HG02798 (cell line): ENCODE data around the gene WAC.
"Not testable (repeated sequence)": the region's sequence is repeated elsewhere in the genome, so short reads cannot be mapped to it uniquely, and the experiment has no call there.

Experiments
- ATAC-seq: cut with Tn5 transposase; IDR thresholded peaks from one replicate; pipeline ENCODE4 v1.9.1; 2021; ENCODE audit warnings: mild to moderate bottlenecking; ENCODE audit not compliant: unreplicated experiment, poor library complexity

The WAC gene

DNA sequence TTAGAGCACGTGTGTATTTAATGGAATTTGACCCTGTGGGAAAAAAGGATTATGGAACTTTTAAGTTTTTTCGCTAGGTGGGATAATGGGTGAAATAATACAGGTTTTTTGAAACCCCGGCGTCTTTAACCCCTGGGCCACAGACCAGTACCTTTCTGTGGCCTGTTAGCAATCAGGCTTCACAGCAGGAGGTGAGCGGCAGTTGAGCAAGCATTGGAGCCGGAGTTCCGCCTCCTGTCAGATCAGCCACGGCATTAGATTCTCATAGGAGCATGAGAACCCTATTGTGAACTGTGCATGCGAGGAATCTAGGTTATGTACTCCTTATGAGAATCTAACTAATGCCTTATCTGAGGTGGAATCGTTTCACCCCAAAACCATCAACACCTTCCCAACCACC, 28.6 kb downstream of the WAC start:
- ATAC-seq, result no peak

DNA sequence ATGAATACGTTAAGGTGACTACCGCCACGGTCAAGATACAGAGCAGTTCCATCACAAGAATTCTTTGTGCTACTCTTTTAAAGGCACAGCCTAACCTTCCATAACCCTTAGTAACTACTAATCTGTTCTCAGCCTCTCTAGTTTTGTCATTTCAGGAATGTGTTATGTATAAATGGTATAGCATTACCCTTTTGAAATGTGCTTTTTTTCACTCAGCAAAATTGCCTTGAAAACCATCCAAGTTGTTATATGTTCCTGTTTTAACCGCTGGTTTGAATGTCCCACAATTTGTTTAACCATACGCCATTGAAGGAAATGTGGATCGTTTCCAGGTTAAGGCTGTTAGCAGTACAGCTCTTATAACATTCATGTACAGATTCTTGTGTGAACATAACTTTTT, 32.0 kb downstream of the WAC start:
- peak; percentile 29 for ATAC-seq

DNA sequence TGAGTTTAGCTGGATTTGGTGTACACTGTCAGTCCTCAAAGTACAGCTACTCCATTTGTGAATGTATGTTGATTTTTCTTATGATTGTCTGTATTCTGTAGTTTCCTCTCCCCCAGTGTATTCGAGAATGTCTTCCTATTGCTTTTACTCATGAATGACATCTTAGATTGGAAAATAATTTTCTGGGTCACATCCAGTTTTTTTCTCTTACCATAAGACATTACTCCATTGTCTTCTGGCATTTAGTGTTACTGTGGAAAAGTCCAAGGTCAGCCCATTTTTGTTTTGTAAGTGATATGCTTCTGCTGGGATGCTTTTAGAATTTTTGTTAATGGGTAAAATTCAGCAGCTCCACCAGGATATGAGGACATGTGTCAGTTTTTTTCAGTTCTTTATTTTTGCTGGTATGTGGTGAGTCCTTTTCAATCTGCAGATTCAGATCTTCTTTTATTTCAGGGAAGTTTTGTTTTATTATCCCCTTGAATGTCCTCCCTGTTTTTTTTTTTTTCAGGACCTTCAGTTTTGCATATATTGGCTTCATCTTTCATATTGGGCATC, 33.6 kb downstream of the WAC start:
- no peak for ATAC-seq

DNA sequence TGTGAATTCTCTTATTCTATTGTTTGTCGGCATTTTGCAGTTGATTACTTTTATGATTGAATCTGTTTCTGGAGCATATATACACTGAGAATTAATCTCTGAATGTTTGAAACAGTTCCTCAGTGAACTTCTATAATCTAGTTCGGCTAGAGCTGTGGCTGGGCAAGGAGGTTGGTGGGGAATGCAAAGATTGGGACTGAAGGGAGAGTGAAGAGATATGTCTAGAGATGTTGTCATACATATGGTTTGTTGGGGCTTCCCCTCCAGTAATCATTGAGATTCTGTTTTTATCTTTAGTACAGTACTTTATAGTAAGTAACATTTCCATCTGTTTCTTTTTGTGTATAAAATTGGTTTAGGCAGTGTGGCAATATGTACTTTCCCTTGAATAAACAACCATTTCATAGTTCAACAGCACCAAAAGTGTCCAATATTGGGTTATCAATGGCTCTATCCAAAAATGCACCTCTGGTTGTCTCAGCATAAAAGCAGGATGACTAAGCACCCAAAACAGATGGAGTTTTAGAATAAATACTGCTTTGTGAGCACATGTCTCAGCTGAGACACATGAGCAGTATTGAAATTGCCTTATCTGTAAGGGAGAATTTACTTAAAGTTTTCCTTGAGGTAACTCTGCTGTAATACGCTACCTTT, 36.7 kb downstream of the WAC start:
- no peak for ATAC-seq

DNA sequence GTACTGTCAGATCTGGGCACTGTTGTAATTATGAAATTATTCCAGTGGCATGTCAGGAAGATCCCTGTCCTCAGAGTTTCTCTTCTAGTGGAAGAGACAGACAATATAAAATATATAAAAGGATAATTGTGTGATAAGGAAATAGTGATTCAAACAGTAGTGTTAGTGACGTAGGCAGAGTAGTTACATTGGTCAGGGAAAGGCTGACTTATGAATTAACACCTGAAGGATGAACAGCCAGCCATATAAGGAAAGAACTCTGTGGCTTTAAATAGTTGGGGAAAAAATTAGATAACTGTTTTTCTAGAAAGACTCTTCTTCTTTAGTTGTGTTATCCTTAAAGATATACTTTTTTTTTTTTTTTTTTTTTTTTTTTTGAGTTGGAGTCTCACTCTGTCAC, 37.7 kb downstream of the WAC start:
- ATAC-seq, result no peak

DNA sequence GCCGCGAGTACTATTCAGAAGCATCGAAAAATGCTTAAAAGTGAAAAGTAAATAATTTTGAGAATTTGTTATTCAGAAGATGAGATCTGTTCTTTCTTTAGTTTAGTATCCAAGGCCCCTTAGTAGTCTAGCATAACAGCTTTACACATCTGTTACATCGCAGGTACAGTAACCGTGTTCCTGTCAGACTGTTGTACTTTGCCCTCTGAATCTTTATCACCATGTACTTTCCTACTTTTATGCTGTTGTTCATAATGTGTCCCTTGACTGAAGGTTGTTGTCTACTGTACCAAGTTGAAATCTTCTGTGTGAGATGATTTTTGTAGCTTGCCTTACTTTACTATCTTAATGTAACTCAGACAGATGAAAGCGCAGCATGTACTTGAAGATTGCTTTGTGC, 38.3 kb downstream of the WAC start:
- ATAC-seq, result no peak

DNA sequence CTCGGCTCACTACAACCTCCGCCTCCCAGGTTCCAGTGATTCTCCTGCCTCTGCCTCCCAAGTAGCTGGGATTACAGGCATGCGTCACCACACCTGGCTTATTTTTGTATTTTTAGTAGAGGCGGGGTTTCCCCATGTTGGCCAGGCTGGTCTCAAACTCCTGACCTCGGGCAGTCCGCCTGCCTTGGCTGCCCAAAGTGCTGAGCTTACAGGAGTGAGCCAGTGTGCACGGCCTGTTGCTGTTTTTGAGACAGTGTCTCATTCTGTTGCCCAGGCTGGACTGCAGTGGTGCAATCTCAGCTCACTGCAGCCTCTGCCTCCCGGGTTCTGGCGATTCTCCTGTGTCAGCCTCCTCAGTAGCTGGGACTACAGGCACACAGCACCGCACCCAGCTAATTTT, 41.3 kb downstream of the WAC start:
- not testable (repeated sequence) for ATAC-seq

DNA sequence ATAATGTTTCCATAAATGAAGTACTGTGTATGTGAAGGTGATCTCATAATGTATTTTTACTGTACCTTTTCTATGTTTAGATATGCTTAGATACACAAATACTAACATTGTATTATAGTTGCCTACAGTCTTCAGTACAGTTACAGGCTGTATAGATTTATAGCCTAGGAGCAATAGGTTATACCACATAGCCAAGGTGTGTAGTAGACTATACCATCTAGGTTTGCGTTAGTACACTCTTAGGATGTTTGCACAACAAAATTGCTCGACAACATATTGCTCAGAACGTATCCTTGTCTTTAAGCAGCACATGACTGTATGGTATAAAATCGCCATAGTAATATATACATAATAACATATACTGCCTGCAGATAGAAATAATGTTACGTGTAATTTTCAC, 42.9 kb downstream of the WAC start:
- ATAC-seq, result no peak

DNA sequence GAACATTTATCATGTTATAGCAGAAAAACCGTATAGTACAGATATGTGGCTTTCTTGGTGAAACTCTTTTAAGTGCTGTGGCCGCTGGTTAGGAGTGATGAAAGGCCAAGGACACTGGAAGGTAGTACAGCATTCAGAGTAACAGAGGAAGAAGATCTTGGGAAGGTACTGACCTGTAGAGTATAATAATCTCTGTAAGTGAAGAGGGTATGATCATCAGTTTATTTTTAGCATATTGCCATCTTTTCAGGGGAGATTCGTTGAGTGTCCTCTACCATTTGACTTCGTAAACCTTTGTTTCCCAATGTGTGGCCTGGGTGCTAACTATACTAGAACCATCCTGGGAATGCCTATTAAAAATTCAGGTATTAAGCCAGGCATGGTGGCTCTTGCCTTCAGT, 44.6 kb downstream of the WAC start:
- ATAC-seq, result no peak

DNA sequence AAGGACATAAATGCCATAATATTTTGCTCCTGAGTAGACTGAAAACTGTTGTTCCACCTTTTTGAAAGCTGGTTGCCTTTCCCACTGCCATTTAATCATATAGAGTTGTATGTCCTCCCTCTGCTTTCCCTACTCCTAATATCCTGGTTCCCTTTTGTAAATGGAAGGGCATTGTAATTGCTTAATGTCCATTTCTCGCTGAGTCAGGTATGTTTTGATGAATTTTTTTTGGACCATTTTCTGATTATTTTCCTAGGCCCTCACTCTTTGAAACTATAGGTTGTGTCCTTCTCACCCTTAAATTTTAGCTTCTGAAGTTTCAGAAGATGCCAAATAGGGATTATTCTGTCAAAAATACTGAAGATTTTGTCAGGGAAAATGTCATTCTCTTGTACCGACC, 45.5 kb downstream of the WAC start:
- ATAC-seq, result no peak

DNA sequence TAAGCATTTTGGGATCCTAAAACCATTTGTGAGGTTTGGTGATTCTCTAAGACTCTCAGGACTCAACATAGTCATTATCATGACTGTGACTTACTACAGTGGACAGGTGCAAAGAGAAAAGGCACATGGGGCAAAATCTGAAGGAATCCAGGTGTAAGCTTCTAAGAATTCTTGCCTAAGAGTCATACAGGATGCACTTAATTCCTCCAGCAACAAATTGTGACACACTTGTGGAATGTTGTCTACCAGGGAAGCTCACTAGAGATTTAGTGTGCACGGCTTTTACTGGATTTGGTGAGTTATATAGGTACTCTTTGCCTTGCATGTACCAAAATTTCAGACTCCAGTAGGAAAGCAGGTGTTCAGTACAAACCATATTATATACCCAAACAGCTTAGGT, 47.9 kb downstream of the WAC start:
- no peak for ATAC-seq

DNA sequence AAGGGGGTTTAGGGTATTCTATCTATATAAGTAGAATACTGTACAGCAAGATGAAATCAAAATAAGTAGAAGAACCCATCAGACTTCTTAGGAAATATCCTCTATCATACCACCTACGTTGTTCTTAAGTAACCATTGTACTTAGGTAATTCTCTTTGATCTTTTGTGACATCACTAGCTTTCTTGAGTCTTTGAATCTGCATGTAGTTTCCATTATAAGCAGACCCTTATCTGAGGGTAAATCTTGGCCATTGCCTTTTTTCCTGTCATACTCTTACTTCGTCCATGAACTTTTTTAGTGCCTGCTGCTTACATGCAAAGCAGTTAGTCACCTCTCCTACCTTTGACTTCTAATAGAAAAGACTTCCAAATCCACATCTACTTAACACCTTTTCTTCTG, 49.0 kb downstream of the WAC start:
- ATAC-seq, result no peak

DNA sequence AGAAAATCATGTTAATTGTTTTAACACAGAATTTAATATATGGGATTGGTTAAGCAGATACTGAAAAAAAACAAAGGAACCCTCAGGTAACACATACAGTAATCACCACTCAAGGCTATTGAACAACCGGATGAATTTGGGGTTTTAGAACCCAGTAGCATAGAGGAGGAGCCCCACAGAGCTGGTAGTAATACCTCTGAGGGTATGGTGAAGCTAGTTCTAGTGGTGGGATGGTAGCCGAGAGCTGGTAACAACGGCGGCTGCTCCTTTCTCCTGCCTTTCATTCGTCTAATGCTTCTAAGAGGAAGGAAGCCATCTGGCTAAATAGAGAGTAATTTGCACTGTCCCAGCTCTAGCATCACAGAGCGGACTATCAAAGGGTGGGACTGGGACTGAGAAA, 52.2 kb downstream of the WAC start:
- ATAC-seq, result no peak

DNA sequence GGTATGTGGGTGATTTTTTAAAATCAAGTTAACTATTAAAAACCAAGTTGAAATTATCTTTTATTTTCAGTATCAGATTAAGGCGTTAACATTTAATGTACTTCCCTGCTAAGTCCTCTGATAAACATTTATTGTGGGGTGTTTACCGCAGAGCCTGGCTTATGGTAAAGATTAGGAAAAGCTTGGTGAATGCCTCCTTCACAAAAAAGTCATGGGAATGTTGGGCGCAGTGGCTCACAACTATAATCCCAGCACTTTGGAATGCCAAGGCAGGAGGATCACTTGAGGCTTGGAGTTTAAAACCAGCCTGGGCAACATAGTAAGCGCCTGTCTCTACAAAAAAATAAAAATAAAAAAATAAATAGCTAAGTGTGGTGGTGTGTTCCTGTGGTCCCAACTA, 53.3 kb downstream of the WAC start:
- ATAC-seq, result no peak

DNA sequence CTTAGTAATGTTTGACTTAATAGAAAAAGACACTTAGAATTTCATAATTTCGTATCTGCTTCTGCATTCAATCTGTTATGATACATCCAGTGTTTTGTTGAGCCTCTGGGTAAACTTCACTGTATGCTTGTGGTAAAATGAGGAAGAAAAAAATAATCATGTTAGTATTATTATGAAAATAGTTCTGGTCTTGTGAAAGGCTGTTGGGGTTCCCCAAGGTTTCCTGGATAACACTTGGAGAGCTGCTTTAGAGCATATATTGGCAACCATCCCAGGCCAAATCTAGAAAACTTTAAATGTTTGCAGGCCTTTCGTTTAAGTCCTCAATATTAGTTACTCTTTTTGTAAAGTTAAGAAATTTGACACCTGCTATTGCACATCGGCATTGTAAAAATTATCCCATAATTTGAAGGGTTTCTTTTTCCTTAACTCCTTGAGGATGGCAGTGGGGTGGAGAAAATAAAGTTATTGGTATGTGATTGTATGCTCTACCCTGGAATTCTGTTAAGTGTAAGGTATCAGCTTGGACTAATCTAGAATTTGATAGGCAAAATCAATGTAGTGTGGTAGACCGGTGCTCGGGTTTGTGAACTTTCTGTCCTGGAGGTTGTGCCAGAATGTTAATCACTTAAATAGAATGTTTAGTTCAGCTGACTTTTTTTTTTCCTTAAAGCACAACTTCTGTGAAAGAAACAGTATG, 54.5 kb downstream of the WAC start:
- ATAC-seq, result no peak

DNA sequence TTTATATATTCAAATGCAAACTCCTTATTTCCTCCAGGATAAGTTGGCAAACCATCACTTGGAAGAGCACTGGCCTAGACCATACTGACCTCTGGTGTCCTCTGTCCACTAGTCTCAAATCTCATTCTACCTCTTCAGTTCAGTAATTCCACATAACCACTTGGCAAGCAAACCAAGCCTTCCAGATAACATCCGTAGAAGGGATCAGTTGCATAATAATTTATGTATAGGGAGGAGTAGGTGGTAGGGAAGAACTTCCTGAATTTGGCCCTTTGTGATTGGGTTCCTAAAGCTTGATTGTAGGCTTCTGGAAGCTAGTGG, 55.0 kb downstream of the WAC start:
- ATAC-seq, result no peak

DNA sequence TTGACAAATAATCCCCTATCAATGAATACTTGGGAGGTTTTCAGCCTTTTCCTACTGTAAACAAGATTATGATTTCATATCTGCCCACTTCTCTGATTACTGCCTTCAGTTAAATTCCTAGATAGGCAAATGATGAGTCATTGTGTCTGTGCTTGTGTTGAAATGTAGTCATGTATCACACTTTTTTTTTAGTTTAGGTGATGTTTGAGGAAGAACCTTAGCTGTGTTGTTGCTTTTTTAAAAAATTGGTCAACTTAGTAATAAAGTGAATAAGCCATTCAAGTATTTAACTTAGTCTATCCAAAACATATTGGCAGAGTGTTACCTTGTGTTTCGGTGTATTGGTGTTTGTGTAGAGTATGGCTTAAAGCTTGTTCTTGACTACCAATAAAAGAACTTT, 60.0 kb downstream of the WAC start:
- no peak for ATAC-seq

DNA sequence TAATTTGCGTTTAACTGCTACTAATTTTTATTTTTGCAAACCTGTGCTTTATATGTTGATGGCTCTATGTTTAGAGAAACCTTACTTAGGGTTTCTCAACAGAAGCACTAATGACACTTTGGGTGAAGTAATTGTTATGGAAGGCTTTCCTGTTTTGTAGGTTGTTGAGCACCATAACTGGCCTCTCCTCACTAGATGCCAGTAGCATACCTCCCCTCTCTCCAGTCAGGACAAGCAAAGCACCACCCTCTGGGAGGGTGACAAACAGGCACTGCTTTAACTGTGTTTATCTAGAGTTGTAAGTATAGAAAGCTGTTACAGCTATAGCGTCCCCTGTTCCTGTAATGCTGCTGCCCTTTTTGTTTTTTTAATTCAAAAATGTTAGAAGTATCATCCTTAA, 60.9 kb downstream of the WAC start:
- no peak for ATAC-seq

DNA sequence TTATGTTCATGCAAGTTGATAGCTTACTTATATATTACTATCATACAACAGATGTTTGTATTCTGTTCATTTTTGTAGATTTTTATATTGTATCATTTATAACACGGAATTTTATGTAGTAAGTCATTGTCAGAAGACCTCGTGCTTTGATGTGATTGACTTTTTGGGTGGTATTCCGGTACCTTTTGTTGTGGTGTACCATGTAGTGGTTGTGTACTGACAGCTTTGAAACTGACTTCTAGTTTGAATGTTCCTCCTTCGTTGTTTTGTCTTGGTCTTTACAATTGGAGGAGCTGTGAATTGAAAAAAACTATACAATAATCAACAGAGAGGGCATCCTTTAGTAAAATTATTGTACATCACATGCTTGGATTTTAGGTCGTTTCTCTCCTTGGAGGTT, 61.5 kb downstream of the WAC start:
- ATAC-seq, result no peak

DNA sequence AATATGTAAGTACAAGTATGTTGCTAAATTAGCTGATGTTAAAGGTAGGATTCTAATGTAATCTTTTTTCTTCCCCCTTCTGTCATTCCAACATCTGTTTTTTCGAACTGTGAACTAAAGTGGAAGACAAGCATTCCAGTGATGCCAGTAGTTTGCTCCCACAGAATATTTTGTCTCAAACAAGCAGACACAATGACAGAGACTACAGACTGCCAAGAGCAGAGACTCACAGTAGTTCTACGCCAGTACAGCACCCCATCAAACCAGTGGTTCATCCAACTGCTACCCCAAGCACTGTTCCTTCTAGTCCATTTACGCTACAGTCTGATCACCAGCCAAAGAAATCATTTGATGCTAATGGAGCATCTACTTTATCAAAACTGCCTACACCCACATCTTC, 62.7 kb downstream of the WAC start:
- no peak for ATAC-seq

DNA sequence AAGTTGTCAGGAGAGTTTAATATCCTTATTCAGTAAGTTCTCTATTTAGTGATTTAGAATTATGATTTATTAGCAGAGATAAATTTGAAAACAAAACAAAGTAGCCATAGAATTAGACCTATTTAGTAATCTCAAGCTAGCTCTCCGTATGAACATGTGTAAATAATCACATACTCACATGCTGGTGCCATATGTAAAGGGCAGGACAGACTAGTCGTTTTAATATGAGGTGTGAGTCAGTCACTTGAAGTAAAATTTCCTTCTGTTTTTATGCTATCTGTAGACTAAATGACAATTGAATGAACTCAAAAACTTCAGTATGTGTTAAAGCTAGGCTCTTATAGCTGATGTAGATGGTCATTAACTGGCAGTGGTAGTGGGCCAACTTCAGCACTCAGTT, 67.1 kb downstream of the WAC start:
- no peak for ATAC-seq

DNA sequence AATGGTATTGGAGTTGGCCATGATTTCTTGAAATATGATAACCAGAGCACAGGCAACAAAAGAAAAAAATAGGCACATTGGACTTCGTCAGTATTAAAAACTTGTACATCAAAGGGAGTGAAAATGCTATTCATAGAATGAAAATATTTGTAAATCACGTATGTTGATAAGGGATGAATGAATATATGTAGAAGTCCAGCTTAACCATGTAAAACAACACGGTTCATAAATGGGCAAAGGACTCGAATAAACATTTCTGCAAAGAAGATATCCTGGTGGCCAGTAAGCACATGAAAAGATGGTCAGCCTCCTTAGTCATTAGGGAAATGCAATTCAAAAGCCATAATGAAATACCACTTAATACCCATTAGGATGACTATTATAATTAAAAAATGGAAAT, 68.1 kb downstream of the WAC start:
- no peak for ATAC-seq
